SK-N-MC (cell line): ENCODE measurements around the gene BBC3.

Experiments used
- EZH2 ChIP-seq: fragments of 200-600 bp; sonication (generic); IDR thresholded peaks from one replicate; pipeline ENCODE4 v1.6.1; 2017; ENCODE audit warnings: antibody characterized with exemption
- POLR2AphosphoS5 ChIP-seq: IDR thresholded peaks from 2 replicates; pipeline ENCODE4 v1.6.1; 2012; ENCODE audit warnings: mild to moderate bottlenecking, low read depth, low read length, borderline replicate concordance

DNA sequence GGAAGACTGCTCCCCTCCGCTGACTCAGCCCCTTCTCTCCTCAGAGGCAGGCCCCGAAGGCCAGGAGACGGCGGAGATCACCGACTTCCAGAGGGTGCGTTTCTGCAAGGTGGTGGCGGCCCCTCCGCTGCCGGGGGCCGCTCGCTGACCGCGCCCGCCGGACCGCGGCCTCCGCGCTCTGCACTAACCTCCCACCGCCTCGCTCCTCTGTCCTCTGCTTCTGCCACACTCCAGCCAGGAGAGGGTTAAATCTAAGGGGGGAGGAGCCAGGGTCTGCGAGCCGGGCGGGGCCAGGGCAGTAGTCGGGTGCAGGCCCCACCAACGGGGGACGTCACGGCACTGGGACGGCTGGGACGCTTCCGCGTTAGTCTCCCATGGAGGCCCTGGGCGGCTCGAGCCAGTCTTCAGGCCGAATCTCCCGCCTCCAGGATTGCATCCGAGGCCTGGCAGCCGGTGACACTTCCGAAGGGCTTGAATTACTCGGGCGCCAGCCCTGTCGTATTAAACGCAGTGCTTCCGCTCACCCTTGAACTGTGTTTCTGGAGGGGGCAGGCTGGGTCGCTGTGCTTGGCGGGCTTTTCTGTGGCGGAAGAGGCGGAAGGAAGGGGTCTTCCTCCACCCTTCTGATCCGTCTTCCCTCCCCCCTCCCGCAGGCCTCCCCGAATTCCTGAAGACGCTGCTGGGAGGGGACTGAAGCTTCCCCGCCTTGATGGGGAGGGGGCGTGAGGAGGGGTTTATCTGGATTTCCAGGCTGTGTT, 42.5 kb upstream of the BBC3 start:
- no peak for TF ChIP-seq EZH2
- TF ChIP-seq POLR2AphosphoS5: peak; percentile 54; the same call in 1 of the 2 replicates
